Right lobe of liver (tissue), 6 donors: ENCODE data around the gene PRDM2. TPM values are rescaled to one million over a fixed set of nuclear protein-coding genes. Genes with fewer than 3 reads are reported as not detected.
A peak's percentile ranks its signal among the peaks of the same experiment; 100 is the strongest.

Experiments
- ATAC-seq, 4 donors: fragments of 200-7000 bp; cut with Tn5 transposase; one replicate each; pipeline ENCODE4 v1.9.1; 2020; ENCODE audit warnings: mild to moderate bottlenecking in 4 of 4, moderate library complexity in 4 of 4
- DNase-seq, 3 donors: peaks; one replicate each; pipeline ENCODE4 v3.0.0-alpha.2; 2020
- H3K27ac ChIP-seq, 3 donors: fragments of 200-600 bp; one replicate each; pipeline ENCODE4 v1.8.0; 2022
- H3K27me3 ChIP-seq, 2 donors: fragments of 200-600 bp; one replicate each; pipeline ENCODE4 v1.8.0; 2022
- H3K36me3 ChIP-seq, 4 donors: fragments of 200-600 bp; sonication (generic) in 1 of 4; one replicate each; pipeline versions ENCODE4 v1.5.1 to v1.8.0; 2017 to 2022; ENCODE audit warnings: control low read depth in 1 of 4
- H3K4me1 ChIP-seq, 4 donors: fragments of 200-600 bp; sonication (generic) in 1 of 4; one replicate each; pipeline versions ENCODE4 v1.5.1 to v1.8.0; 2017 to 2022; ENCODE audit warnings: control low read depth in 1 of 4
- H3K4me3 ChIP-seq, 3 donors: fragments of 200-600 bp; one replicate each; pipeline ENCODE4 v1.8.0; 2022
- H3K9me3 ChIP-seq, 4 donors: fragments of 200-600 bp; sonication (generic) in 1 of 4; one replicate each; pipeline versions ENCODE4 v1.5.1 to v1.8.0; 2017 to 2022; ENCODE audit warnings: control low read depth in 1 of 4
- CTCF ChIP-seq, 4 donors: fragments of 200-600 bp in 3 of 4; fragments of 450-650 bp in 1 of 4; IDR thresholded peaks; one replicate each; pipeline versions ENCODE4 v1.5.1 to v1.8.0; 2016 to 2022; ENCODE audit warnings: antibody characterized with exemption in 4 of 4, mild to moderate bottlenecking in 2 of 4
- POLR2A ChIP-seq: fragments of 450-650 bp; IDR thresholded peaks from one replicate; pipeline ENCODE4 v1.6.1; 2017; ENCODE audit warnings: antibody characterized with exemption, mild to moderate bottlenecking
- WGBS: methylation state at CpG from one replicate; pipeline ENCODE4 v1.1.6; 2018; ENCODE audit warnings: low coverage, low lambda C conversion rate; ENCODE audit not compliant: insufficient coverage; ENCODE audit errors: missing lambda C conversion rate; 5-methylcytosine and 5-hydroxymethylcytosine counted together
- intact Hi-C, 2 donors: fragments of 100-400 bp; cut with DNase I; formaldehyde crosslinking; loops; one replicate each; pipeline versions ENCODE4 v1.11.2 to v1.14.1; 2022
- total RNA-seq, 6 experiments: library from RNA; depleted of rRNA in 2 of 6; stranded (reverse); fragments of >200 nt in 2 of 6; fragmentation: NEBNext Ultra II Directional in 3 of 6; extraction: Animal tissue kit (Norgen Biotek cat#: 25700) in 3 of 6; gene quantifications; one replicate each; pipeline versions ENCODE4 v1.1.0 to v1.2.4, GENCODE V29; 2016 to 2023
- donor health status: DM: no; HTN: yes; CAD: no.
- donor health status: DM: no; HTN: no; CAD: no.
- donor health status: DM: no; HTN: no; CAD: no.
- donor health status: DM: no; HTN: yes; CAD: no.
- donor health status: DM: no; HTN: yes; CAD: no.

Gene PRDM2
- total RNA-seq, 6 experiments from 2014 or later = 7.4 to 16.9 (median 12.5) TPM

- Histone ChIP-seq H3K27ac (peak overlapping the region; percentile 30 to 87 (median 56)), H3K36me3 (peaks cover 0 to 4% (median 0%) of the 10 kb centered on the region in 4 donors), H3K27me3 (no peaks in the 10 kb centered on the region), H3K9me3 (no peaks in the 10 kb centered on the region), H3K4me3 (no peak overlapping the region), H3K4me1 (peaks cover 0 to 27% (median 10%) of the 10 kb centered on the region in 4 donors)
- TF ChIP-seq POLR2A (no peak), CTCF (IDR thresholded peaks at IDR 0.05) (no peak)
- intact Hi-C loops = no loop called here
- WGBS = 46% methylated on average over 10 of the region's 10 CpGs
- DNase-seq = no peak
- peak; percentile 78 to 86 (median 82) for ATAC-seq
Measured at GRCh38 chr1:13799502-13800283, 99.7 kb downstream of the PRDM2 start.

DNA sequence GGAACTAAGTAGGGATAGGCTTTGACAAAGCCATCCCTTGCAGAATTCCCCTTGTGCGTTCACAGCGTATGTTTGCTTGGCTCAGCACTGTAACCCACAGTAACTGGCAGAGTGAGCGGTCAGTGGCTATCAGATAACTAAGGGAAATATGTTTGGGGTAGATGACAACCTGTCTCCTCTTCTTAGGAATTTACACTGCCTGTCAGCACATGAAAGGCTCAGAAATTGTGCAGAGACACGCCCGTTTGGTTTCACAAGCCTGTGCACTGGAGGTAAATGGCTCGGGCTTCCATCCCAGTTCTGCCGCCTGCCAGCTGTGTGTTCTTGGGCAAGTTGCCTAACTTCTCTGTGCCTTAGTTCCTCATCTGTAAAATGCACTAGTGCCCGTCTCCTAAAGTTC is 101.2 kb downstream of the PRDM2 start:
- ATAC-seq (peak; percentile 46 to 63 (median 57)), DNase-seq (no peak)
- WGBS = 35% methylated on average over 4 of the region's 8 CpGs
- Histone ChIP-seq H3K27ac (peak overlapping the region in 2 of 3 donors; percentile 56 to 87), H3K4me3 (no peak overlapping the region), H3K4me1 (peaks cover 0 to 27% (median 10%) of the 10 kb centered on the region in 4 donors), H3K27me3 (no peaks in the 10 kb centered on the region), H3K9me3 (no peaks in the 10 kb centered on the region), H3K36me3 (peaks cover 0 to 4% (median 0%) of the 10 kb centered on the region in 4 donors)
- no peak for TF ChIP-seq CTCF (IDR thresholded peaks at IDR 0.05)
- no peak for TF ChIP-seq POLR2A
- intact Hi-C loops = no loop called here

DNA sequence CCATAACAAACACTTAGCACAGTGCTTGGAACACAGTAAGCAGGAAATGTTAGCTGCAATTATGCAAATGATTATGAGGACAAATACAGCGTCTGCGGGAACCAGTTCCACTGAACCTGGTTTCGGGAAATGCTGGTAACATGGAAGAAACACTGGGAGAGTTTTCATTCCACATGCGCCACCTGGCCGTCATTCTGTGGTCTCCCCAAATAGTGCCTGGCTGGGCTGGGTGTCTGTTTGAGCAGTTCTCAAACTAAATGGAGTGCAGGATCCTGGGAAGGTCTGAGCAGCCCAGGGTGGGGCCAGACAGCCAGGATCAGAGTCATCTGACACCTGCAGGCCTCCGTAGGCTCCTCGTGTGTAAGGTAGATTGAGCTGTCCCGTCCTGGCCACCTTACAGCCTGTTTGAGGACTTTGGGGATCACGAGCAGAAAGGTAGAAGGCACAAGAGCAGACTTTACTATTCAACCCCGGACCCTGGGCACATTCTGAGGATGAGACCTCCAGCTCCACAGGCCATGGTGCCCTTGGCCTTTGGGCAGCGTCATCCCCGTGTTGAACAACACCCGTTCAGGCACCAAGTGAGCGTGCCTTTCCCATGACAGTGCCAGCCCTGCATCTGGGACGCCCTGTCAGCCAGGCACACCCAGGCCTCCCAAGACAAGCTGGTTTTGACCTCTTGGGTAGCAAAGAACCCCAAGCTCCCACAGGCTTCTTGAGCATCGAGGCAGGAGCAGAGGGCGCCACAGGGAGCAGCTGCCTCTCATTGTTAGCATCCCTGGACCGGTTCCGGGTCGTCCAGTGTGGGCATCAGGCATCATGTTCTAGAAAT is 101.9 kb downstream of the PRDM2 start:
- Histone ChIP-seq H3K36me3 (peaks cover 0 to 2% (median 0%) of the 10 kb centered on the region in 4 donors), H3K27me3 (no peaks in the 10 kb centered on the region), H3K4me1 (peaks cover 0 to 27% (median 10%) of the 10 kb centered on the region in 4 donors), H3K27ac (peak overlapping the region in 1 of 3 donors; percentile 87), H3K9me3 (no peaks in the 10 kb centered on the region), H3K4me3 (no peak overlapping the region)
- DNase-seq (no peak), ATAC-seq (no peak)
- no peak for TF ChIP-seq POLR2A
- no peak for TF ChIP-seq CTCF (IDR thresholded peaks at IDR 0.05)
- intact Hi-C loops = no loop called here
- WGBS = 84% methylated on average over 5 of the region's 20 CpGs

GRCh38 chr1:13802782-13803545 is 103.0 kb downstream of the PRDM2 start:
- Histone ChIP-seq H3K4me1 (peaks cover 0 to 27% (median 10%) of the 10 kb centered on the region in 4 donors), H3K4me3 (no peak overlapping the region), H3K27ac (no peak overlapping the region), H3K27me3 (no peaks in the 10 kb centered on the region), H3K36me3 (no peaks in the 10 kb centered on the region), H3K9me3 (no peaks in the 10 kb centered on the region)
- DNase-seq = no peak
- WGBS = 89% methylated on average over 6 of the region's 19 CpGs
- no peak for TF ChIP-seq CTCF (IDR thresholded peaks at IDR 0.05)
- intact Hi-C loops = no loop called here
- no peak for ATAC-seq
